Measurements from ENCODE around the gene RXFP1.

DNA sequence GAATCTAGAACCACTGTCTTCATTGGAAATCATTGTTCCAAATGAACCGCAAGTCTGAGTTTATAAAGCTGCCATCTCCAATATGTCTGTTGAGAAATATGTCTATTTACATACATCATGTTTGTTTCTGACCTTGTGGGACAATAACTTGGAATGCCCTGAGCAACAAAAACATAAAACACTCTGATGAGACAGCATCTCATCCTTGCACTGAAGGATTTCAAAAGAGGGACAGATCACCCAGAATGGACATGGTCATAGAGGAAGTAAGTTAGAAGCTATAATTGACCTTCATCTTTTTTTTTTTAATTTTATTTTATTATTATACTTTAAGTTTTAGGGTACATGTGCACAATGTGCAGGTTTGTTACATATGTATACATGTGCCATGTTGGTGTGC lies 22.5 kb downstream of the RXFP1 start:
- TF ChIP-seq, protein P1, sequence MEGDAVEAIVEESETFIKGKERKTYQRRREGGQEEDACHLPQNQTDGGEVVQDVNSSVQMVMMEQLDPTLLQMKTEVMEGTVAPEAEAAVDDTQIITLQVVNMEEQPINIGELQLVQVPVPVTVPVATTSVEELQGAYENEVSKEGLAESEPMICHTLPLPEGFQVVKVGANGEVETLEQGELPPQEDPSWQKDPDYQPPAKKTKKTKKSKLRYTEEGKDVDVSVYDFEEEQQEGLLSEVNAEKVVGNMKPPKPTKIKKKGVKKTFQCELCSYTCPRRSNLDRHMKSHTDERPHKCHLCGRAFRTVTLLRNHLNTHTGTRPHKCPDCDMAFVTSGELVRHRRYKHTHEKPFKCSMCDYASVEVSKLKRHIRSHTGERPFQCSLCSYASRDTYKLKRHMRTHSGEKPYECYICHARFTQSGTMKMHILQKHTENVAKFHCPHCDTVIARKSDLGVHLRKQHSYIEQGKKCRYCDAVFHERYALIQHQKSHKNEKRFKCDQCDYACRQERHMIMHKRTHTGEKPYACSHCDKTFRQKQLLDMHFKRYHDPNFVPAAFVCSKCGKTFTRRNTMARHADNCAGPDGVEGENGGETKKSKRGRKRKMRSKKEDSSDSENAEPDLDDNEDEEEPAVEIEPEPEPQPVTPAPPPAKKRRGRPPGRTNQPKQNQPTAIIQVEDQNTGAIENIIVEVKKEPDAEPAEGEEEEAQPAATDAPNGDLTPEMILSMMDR (IDR thresholded peaks at IDR 0.05) = no peak
- TF ChIP-seq POLR2A (IDR thresholded peaks at IDR 0.05) = no peak
